SJSA1 (cell line): ENCODE data around the gene ARHGEF38. TPM values are rescaled to one million over a fixed set of nuclear protein-coding genes. Genes with fewer than 3 reads are reported as not detected.

Source experiments
- DNase-seq, 2 experiments: peaks; one replicate each; pipeline ENCODE4 v3.0.0-alpha.2; 2015 to 2020; ENCODE audit warnings: low spot score in 2 of 2, low read depth in 1 of 2
- H3K27ac ChIP-seq: fragments of 250-450 bp; sonication (Bioruptor Pico); 2 replicates; pipeline ENCODE4 v1.5.1; 2020; ENCODE audit warnings: mild to moderate bottlenecking, moderate library complexity
- H3K27me3 ChIP-seq: fragments of 250-450 bp; sonication (Bioruptor Pico); replicated peaks from 2 replicates; pipeline ENCODE4 v1.5.1; 2020; ENCODE audit warnings: mild to moderate bottlenecking, moderate library complexity
- H3K36me3 ChIP-seq: fragments of 250-450 bp; sonication (Bioruptor Pico); 2 replicates; pipeline ENCODE4 v1.5.1; 2020; ENCODE audit warnings: mild to moderate bottlenecking
- H3K4me1 ChIP-seq: fragments of 250-450 bp; sonication (Bioruptor Pico); replicated peaks from 2 replicates; pipeline ENCODE4 v1.6.1; 2021; ENCODE audit warnings: mild to moderate bottlenecking
- H3K4me3 ChIP-seq: fragments of 250-450 bp; sonication (Bioruptor Pico); 2 replicates; pipeline ENCODE4 v1.5.1; 2020; ENCODE audit warnings: mild to moderate bottlenecking
- H3K9me3 ChIP-seq: fragments of 250-450 bp; sonication (Bioruptor Pico); replicated peaks from 2 replicates; pipeline ENCODE4 v1.5.1; 2020; ENCODE audit warnings: mild to moderate bottlenecking
- total RNA-seq: library from RNA; depleted of rRNA; stranded (reverse); fragments of >200 nt; shearing (Covaris generic); gene quantifications from 2 replicates; pipeline ENCODE4 v1.2.3, GENCODE V29; 2014

The ARHGEF38 gene
- total RNA-seq, 1 experiment from 2014 or later, result not detected

DNA sequence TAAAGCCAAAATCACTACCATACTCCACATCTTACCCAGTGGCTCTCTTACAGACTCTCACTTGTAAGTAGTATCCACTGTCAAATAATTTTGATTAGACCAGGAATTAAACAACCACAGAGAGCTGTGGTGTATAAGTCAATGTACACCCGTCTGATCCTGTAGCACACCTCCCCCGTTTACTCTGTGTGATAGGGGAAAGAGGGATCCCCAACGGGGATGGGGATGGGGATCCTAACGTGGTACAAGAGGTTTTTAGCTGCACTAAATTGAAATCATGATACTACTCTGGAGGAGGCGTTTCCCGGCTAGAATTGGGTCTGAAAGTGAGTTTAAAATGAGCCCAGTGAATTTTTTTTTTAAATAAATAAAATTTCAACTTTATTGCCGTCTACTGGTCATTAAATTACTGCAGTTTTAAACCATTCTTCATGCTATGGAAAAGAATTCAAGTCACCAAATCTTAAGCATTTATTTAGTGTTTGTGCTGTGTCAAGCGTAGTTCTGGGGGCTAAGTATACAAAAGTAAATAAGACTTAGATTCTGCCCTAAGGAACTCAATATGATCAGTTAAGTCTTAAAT is 79.5 kb downstream of the ARHGEF38 start:
- Histone ChIP-seq H3K4me3 (no peak overlapping the region), H3K27me3 (no peaks in the 10 kb centered on the region), H3K36me3 (no peaks in the 10 kb centered on the region), H3K9me3 (no peaks in the 10 kb centered on the region), H3K27ac (no peak overlapping the region), H3K4me1 (no peaks in the 10 kb centered on the region)
- DNase-seq, result no peak

- Histone ChIP-seq H3K9me3 (no peaks in the 10 kb centered on the region), H3K27me3 (no peaks in the 10 kb centered on the region), H3K4me3 (no peak overlapping the region), H3K4me1 (no peaks in the 10 kb centered on the region), H3K27ac (no peak overlapping the region), H3K36me3 (no peaks in the 10 kb centered on the region)
- DNase-seq, result no peak
These were observed 80.2 kb downstream of the ARHGEF38 start for GRCh38 chr4:105632599-105632998.

- no peaks in the 10 kb centered on the region for H3K27me3 ChIP-seq
- H3K27ac ChIP-seq, result no peak overlapping the region
- no peaks in the 10 kb centered on the region for H3K36me3 ChIP-seq
- H3K4me1 ChIP-seq, result no peaks in the 10 kb centered on the region
- no peak for DNase-seq
- H3K9me3 ChIP-seq, result no peaks in the 10 kb centered on the region
- no peak overlapping the region for H3K4me3 ChIP-seq
These were observed 80.8 kb downstream of the ARHGEF38 start for GRCh38 chr4:105633241-105633640.

DNA sequence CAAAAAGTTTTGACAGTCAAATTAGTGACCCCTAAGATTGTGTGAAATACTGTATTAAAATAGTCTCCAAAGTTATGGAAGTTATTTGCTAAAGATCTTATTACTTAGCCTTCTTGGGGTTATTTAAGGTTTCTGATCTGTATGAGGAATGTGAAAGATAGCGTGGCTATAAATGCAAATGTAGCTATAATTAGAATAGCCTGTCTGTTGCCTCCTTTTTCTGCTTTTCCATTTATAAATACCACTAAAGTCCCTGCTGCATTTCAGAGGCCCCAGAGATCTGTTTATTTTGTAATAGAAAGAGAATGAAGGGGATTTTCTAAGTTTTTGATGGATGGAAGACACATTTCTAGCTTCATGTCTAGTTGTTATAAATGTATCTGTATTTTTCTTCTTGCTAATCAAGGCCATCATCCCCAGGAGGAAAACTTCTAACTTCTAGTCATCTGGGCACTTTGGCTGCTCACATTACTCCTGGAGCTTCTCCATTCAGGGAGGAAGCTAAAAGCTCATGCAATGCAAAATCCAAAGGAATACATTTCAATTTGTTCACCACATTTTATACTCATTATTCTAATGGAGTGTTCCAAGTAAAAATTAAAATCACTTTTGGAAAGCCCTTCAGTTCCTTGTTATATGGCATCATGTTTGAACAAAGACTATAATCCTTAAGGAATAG is 82.1 kb downstream of the ARHGEF38 start:
- no peaks in the 10 kb centered on the region for H3K9me3 ChIP-seq
- DNase-seq, result no peak
- H3K4me3 ChIP-seq, result no peak overlapping the region
- H3K36me3 ChIP-seq, result no peaks in the 10 kb centered on the region
- H3K4me1 ChIP-seq, result no peaks in the 10 kb centered on the region
- no peak overlapping the region for H3K27ac ChIP-seq
- H3K27me3 ChIP-seq, result no peaks in the 10 kb centered on the region

DNA sequence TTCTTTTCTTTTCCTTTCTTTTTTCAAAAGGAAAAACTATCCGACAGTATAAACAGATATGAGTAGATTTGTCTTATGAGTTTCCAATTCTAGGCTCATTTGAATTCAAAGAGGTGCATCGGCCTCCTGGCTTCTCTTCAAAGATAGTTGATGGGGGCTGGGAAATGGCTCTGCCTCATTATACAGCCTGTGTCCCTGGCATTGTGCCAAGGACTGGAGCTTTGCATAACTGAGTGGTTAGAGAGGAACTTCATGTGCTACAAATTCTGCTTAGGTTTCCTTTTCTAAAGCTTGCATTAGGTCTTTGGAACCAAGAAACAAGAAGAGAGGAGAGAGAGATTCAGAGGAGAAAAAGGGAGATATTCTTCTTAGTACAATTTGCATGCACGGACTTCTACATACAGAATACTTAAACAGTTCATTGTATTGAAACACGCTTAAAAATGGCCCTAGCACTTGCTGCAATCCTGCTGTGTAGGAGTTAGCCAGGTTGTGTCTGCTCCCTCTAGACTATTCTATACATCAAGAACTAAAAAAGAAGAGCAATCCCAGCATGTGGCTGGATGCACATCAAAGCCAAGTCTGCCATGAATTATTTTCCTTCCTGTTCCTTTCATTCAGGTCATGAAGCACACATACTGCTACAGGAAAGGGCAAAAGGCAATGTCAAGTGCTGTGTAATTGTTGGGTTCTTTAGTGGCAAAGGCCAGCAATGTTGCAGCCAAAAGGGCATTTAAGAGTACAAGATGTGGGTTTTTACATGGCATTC is 85.2 kb downstream of the ARHGEF38 start:
- DNase-seq, result no peak
- Histone ChIP-seq H3K4me3 (no peak overlapping the region), H3K36me3 (no peaks in the 10 kb centered on the region), H3K9me3 (no peaks in the 10 kb centered on the region), H3K27ac (no peak overlapping the region), H3K27me3 (no peaks in the 10 kb centered on the region), H3K4me1 (no peaks in the 10 kb centered on the region)

DNA sequence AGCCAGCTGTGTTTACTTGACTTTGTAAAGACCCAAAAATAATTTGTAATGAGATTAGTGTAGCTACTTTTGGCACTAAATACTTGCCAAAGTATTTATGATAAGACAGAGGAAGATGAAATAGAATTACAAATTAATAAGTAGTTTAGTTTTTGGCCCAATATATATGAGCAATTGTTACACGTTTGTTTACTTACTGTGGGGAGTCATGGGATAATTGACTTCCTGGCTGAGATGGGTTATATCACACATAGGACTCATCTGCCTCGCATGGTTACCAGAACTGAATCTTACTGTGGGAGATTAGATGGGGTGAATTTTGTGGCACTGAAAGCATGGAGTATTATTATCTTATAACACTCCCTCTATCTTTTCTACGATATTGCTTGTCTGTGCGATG is 89.4 kb downstream of the ARHGEF38 start:
- H3K36me3 ChIP-seq, result no peaks in the 10 kb centered on the region
- no peaks in the 10 kb centered on the region for H3K4me1 ChIP-seq
- H3K27ac ChIP-seq, result no peak overlapping the region
- no peak overlapping the region for H3K4me3 ChIP-seq
- H3K27me3 ChIP-seq, result no peaks in the 10 kb centered on the region
- DNase-seq, result no peak
- no peaks in the 10 kb centered on the region for H3K9me3 ChIP-seq

DNA sequence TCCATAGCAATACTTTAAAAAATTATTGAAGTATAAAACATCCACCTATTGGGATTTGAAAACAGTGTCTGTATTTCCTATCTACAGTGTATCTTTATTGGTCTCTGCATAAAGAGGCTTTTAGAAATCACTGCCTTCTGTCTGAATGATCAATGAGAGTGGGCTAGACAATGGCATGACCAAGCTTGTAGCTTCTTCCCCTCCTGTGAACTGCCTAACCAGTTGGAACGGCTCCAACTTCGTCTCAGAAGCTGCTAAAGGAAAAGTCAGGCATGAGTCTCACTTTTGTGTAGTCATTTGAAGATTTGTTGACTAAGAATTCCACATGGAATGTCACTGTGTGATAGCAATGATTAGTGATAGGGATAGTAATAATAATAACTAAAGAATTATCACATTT is 91.8 kb downstream of the ARHGEF38 start:
- Histone ChIP-seq H3K27ac (no peak overlapping the region), H3K9me3 (no peaks in the 10 kb centered on the region), H3K36me3 (no peaks in the 10 kb centered on the region), H3K4me1 (no peaks in the 10 kb centered on the region), H3K27me3 (no peaks in the 10 kb centered on the region), H3K4me3 (no peak overlapping the region)
- DNase-seq, result no peak

DNA sequence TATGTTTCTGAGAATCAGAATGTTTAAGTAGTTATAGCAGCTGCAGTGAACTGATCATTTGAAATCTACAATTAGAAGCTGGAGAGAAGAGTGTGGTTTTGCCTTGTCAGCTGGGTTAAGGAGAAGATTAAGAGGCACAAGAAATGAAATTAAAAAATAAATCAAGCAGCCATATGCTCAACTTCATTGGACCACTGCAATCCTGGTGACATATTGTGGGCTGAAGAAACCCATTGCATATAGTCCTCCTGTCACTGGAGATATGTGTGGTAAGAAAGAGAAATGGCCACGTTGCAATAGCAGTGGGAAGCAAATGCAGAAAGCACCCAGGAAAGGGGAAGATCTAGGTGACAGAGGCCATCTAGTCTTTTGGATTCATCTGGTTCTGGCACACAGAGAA is 93.0 kb downstream of the ARHGEF38 start:
- Histone ChIP-seq H3K36me3 (no peaks in the 10 kb centered on the region), H3K4me3 (no peak overlapping the region), H3K4me1 (no peaks in the 10 kb centered on the region), H3K27ac (no peak overlapping the region), H3K27me3 (0 out of 2 replicates have a peak, but pooled peaks cover 2% of the 10 kb centered on the region), H3K9me3 (no peaks in the 10 kb centered on the region)
- no peak for DNase-seq

GRCh38 chr4:105650190-105650589 is 97.8 kb downstream of the ARHGEF38 start:
- no peak for DNase-seq
- no peaks in the 10 kb centered on the region for H3K36me3 ChIP-seq
- no peak overlapping the region for H3K4me3 ChIP-seq

DNA sequence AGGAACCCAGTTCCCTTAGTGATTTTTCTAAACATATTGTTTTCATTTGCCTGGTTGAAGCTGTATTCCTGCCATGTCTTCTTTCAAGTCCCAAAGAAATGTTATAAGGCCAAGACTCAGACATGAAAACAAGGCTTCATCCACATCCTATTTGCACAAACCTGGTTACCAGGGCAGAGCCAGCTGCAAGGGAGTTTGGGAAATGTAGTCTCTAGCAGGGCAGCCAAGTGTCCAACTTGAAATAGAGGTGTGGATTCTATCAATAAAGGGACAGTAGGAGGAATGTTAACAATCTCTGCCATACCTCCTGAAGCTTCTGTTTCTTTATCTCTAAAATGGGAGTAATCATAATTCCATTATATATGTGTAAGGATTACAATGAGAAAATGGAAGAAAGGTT is 99.5 kb downstream of the ARHGEF38 start:
- DNase-seq, result no peak
- H3K27ac ChIP-seq, result no peak overlapping the region
- H3K27me3 ChIP-seq, result 0 out of 2 replicates have a peak, but pooled peaks cover 3% of the 10 kb centered on the region
- H3K9me3 ChIP-seq, result no peaks in the 10 kb centered on the region
- H3K36me3 ChIP-seq, result no peaks in the 10 kb centered on the region
- H3K4me1 ChIP-seq, result no peaks in the 10 kb centered on the region
- H3K4me3 ChIP-seq, result no peak overlapping the region

More at GRCh38 chr4:105650190-105650589, 97.8 kb downstream of the ARHGEF38 start:
- Histone ChIP-seq H3K4me1 (no peaks in the 10 kb centered on the region), H3K27ac (no peak overlapping the region), H3K27me3 (0 out of 2 replicates have a peak, but pooled peaks cover 3% of the 10 kb centered on the region), H3K9me3 (no peaks in the 10 kb centered on the region)

- no peak overlapping the region for H3K27ac ChIP-seq
- H3K27me3 ChIP-seq, result 0 out of 2 replicates have a peak, but pooled peaks cover 3% of the 10 kb centered on the region
- H3K4me1 ChIP-seq, result no peaks in the 10 kb centered on the region
- DNase-seq, result no peak
- no peak overlapping the region for H3K4me3 ChIP-seq
- H3K36me3 ChIP-seq, result no peaks in the 10 kb centered on the region
- no peaks in the 10 kb centered on the region for H3K9me3 ChIP-seq
These were observed 100.0 kb downstream of the ARHGEF38 start for GRCh38 chr4:105652286-105652888.

- DNase-seq, result no peak
- no peak overlapping the region for H3K4me3 ChIP-seq
- H3K27ac ChIP-seq, result no peak overlapping the region
- no peaks in the 10 kb centered on the region for H3K36me3 ChIP-seq
- no peaks in the 10 kb centered on the region for H3K4me1 ChIP-seq
- H3K9me3 ChIP-seq, result no peaks in the 10 kb centered on the region
- H3K27me3 ChIP-seq, result no peaks in the 10 kb centered on the region; the same call in 1 of the 2 replicates
These were observed 104.8 kb downstream of the ARHGEF38 start for GRCh38 chr4:105657117-105657765.

DNA sequence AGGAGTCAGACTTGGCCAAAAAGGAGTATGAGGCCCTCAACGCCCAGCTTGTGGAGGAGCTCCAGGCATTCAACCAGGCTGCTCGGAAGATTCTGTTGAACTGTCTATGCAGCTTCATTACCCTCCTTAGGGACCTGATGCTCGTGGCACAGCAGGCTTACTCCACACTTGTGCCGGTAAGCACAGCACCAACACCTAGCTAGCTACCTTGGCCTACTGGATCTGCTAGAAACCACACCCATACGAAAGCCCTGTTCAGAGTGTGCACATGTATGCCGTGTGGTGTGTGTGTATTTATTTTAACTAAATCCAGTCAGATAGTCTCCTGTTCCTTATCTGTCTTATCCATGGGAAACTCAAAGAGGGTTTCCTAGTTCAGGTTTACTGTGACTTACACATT is 106.8 kb downstream of the ARHGEF38 start:
- Histone ChIP-seq H3K36me3 (no peaks in the 10 kb centered on the region), H3K27me3 (no peaks in the 10 kb centered on the region; the same call in 1 of the 2 replicates), H3K4me3 (no peak overlapping the region), H3K4me1 (no peaks in the 10 kb centered on the region), H3K9me3 (no peaks in the 10 kb centered on the region), H3K27ac (no peak overlapping the region)
- no peak for DNase-seq
